Thyroid gland (tissue), 4 donors: ENCODE data around the gene XK. TPM values are rescaled to one million over a fixed set of nuclear protein-coding genes. Genes with fewer than 3 reads are reported as not detected.

Experiments used
- DNase-seq, 2 donors: peaks; one replicate each; pipeline ENCODE4 v3.0.0-alpha.2; 2019
- H3K27ac ChIP-seq, 3 donors: fragments of 200-600 bp; sonication (generic); 1 replicate in 2 of 3; 2 replicates in 1 of 3; pipeline ENCODE4 v1.5.1; 2016 to 2019; ENCODE audit warnings: mild to moderate bottlenecking in 1 of 3, moderate library complexity in 1 of 3
- H3K27me3 ChIP-seq: fragments of 200-600 bp; sonication (generic); one replicate; pipeline ENCODE4 v1.5.1; 2019
- H3K36me3 ChIP-seq, 2 donors: fragments of 200-600 bp; sonication (generic); one replicate each; pipeline ENCODE4 v1.5.1; 2016 to 2019
- H3K4me1 ChIP-seq, 2 donors: fragments of 200-600 bp; sonication (generic); one replicate each; pipeline ENCODE4 v1.5.1; 2017 to 2019
- H3K4me3 ChIP-seq, 3 donors: fragments of 200-600 bp; sonication (generic); replicated peaks in 1 of 3; 1 replicate in 2 of 3; 2 replicates in 1 of 3; pipeline ENCODE4 v1.5.1; 2016; ENCODE audit warnings: mild to moderate bottlenecking in 1 of 3
- H3K9me3 ChIP-seq: fragments of 200-600 bp; sonication (generic); one replicate; pipeline ENCODE4 v1.5.1; 2017
- POLR2A ChIP-seq, 2 donors: fragments of 450-650 bp; IDR thresholded peaks; one replicate each; pipeline ENCODE4 v1.6.1; 2017; ENCODE audit warnings: antibody characterized with exemption in 2 of 2, mild to moderate bottlenecking in 2 of 2, moderate library complexity in 1 of 2
- WGBS, 2 donors: methylation state at CpG; one replicate each; pipeline ENCODE4 v1.1.5; 2017; 5-methylcytosine and 5-hydroxymethylcytosine counted together
- intact Hi-C: fragments of 100-400 bp; cut with DNase I; formaldehyde crosslinking; loops from one replicate; pipeline ENCODE4 v1.15.1; 2023
- total RNA-seq, 4 donors: library from RNA; depleted of rRNA; stranded (reverse); fragments of >200 nt; gene quantifications; one replicate each; pipeline ENCODE4 v1.2.3, GENCODE V29; 2016
- TF ChIP-seq, protein P1 (sequence below), 6 experiments: fragments of 200-600 bp in 3 of 6; fragments of 450-650 bp in 3 of 6; sonication (generic) in 3 of 6; IDR thresholded peaks; one replicate each; pipeline ENCODE4 v1.5.1; 2016 to 2019; ENCODE audit warnings: antibody characterized with exemption in 6 of 6, mild to moderate bottlenecking in 2 of 6, inconsistent platforms in 1 of 6, moderate library complexity in 1 of 6

XK gene
- total RNA-seq, 4 donors from 2014 or later = 0.40 to 3.5 (median 2.4) TPM

DNA sequence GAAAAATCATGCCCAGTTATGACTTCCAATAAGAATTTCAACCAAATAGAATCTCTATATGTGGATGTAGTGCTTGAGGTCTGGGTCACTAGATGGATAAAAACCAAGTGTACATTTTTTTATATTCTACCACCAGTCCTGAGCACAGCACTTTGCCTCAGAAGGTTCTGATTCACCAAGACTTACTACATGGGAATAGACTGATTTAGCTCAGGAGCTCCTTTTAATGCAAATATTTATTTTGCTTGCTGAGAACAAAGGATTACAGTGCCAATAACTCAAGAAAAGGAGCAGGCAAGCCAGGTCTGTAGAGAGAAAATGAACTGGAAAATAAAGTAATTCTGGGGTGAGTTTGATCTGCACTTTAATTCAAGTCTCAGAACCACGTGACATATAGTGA, 6.4 kb upstream of the XK start:
- intact Hi-C loops = no loop called here
- no peak for TF ChIP-seq POLR2A (IDR thresholded peaks at IDR 0.05)
- TF ChIP-seq, protein P1, sequence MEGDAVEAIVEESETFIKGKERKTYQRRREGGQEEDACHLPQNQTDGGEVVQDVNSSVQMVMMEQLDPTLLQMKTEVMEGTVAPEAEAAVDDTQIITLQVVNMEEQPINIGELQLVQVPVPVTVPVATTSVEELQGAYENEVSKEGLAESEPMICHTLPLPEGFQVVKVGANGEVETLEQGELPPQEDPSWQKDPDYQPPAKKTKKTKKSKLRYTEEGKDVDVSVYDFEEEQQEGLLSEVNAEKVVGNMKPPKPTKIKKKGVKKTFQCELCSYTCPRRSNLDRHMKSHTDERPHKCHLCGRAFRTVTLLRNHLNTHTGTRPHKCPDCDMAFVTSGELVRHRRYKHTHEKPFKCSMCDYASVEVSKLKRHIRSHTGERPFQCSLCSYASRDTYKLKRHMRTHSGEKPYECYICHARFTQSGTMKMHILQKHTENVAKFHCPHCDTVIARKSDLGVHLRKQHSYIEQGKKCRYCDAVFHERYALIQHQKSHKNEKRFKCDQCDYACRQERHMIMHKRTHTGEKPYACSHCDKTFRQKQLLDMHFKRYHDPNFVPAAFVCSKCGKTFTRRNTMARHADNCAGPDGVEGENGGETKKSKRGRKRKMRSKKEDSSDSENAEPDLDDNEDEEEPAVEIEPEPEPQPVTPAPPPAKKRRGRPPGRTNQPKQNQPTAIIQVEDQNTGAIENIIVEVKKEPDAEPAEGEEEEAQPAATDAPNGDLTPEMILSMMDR (IDR thresholded peaks at IDR 0.05) = no peak
- Histone ChIP-seq H3K36me3 (no peaks in the 10 kb centered on the region), H3K9me3 (no peaks in the 10 kb centered on the region), H3K4me3 (no peak overlapping the region), H3K27me3 (no peaks in the 10 kb centered on the region), H3K4me1 (no peaks in the 10 kb centered on the region), H3K27ac (no peak overlapping the region)
- no peak for DNase-seq
- WGBS, 2 donors = 79 to 88% methylated on average over 1 of the region's 1 CpG

DNA sequence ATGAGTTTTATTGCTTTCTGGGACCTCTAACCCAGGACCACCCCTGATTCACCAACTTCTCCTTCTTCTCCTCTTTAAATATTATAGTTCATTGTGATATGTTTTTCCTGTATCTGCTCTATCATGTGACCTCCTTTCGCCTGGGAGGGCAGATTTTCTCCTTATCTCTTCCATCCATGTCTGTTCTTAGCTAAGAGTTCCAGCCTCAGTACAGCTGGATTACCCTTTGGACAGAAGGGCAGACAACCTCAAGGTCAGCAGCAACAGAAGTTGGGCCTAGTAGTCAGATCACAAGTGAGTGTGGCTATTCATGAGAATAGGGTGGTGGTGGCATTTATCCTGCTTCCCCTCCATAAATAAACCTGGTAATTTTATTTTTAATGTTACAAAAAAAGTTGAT, 5.7 kb upstream of the XK start:
- intact Hi-C loops = no loop called here
- DNase-seq = no peak
- Histone ChIP-seq H3K4me3 (no peak overlapping the region), H3K4me1 (no peaks in the 10 kb centered on the region), H3K9me3 (no peaks in the 10 kb centered on the region), H3K36me3 (no peaks in the 10 kb centered on the region), H3K27me3 (no peaks in the 10 kb centered on the region), H3K27ac (no peak overlapping the region)
- WGBS, 2 donors = 89 to 100% methylated on average over 1 of the region's 1 CpG
- TF ChIP-seq, protein P1 (IDR thresholded peaks at IDR 0.05) = no peak
- TF ChIP-seq POLR2A (IDR thresholded peaks at IDR 0.05) = no peak

DNA sequence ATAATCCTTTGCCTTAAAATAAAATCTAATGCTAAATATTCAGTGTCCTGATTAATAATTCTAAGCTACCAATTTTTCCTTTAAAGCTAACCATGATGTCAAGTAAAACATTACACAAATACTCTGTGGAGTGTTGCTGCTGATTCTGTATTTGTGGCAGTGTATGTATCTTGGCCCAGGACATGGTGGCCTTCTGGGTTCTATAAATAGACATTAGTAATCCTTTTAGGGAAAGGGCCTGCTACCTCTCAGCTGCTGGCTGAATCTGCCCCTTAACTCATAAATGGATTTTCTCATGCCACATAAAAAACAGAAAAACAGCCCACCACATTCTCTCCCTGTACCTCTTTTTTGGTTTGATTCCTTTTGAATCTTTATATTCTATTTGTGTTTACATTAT, 1.2 kb upstream of the XK start:
- TF ChIP-seq, protein P1 (IDR thresholded peaks at IDR 0.05) = no peak
- no peak for TF ChIP-seq POLR2A (IDR thresholded peaks at IDR 0.05)
- Histone ChIP-seq H3K27ac (no peak overlapping the region), H3K27me3 (no peaks in the 10 kb centered on the region), H3K4me3 (no peak overlapping the region), H3K9me3 (no peaks in the 10 kb centered on the region), H3K4me1 (no peaks in the 10 kb centered on the region), H3K36me3 (no peaks in the 10 kb centered on the region)
- DNase-seq = no peak
- intact Hi-C loops = no loop called here

- Histone ChIP-seq H3K27ac (no peak overlapping the region), H3K4me3 (no peak overlapping the region), H3K36me3 (no peaks in the 10 kb centered on the region), H3K4me1 (no peaks in the 10 kb centered on the region), H3K9me3 (no peaks in the 10 kb centered on the region), H3K27me3 (no peaks in the 10 kb centered on the region)
- no peak for DNase-seq
- intact Hi-C loops = no loop called here
- 80 to 86% methylated on average over 3 of the region's 3 CpGs for WGBS, 2 donors
- TF ChIP-seq, protein P1 (IDR thresholded peaks at IDR 0.05) = no peak
- no peak for TF ChIP-seq POLR2A (IDR thresholded peaks at IDR 0.05)
Measured at GRCh38 chrX:37684973-37685372, 618 bp upstream of the XK start.

DNA sequence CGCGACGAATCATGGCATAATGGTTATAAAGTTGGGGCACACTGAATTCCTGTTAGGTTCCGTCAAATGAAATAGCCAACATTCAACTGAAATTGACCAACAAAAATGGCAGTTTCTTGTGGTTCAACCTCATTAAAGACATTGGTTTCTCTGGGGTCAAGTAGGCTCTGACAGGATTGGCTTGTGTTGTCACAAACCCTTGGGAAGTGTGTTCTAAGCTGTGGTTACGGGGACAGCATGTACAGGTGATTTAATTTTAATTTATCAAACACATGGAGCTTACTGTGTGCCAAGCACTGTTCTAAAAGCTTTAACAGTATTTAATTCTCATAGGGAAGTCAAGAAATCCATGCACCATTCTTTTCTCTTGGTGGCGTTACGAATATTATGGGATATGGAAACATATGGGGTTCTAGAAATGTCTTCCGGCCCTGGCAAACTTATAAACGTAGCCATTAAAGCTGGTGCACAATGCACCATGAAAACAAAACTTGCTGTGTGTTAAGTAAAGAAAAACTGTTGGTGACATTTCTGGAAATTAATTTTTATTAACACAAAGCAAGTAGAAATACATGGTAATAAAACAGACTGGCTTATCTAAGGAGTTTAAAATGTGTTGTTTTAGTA, 891 bp downstream of the XK start:
- H3K36me3 ChIP-seq = no peaks in the 10 kb centered on the region
- TF ChIP-seq POLR2A (IDR thresholded peaks at IDR 0.05) = no peak
- TF ChIP-seq, protein P1 (IDR thresholded peaks at IDR 0.05) = no peak
- intact Hi-C loops = no loop called here
- DNase-seq = no peak
- no peaks in the 10 kb centered on the region for H3K4me1 ChIP-seq
- no peaks in the 10 kb centered on the region for H3K9me3 ChIP-seq
- peak overlapping the region in 1 of 3 donors; percentile 40 for H3K4me3 ChIP-seq
- WGBS, 2 donors = 73 to 95% methylated on average over 6 to 9 of the region's 9 CpGs
- H3K27ac ChIP-seq = no peak overlapping the region
- H3K27me3 ChIP-seq = no peaks in the 10 kb centered on the region
